ENCODE data around the gene ETS1.

Gene ETS1

DNA sequence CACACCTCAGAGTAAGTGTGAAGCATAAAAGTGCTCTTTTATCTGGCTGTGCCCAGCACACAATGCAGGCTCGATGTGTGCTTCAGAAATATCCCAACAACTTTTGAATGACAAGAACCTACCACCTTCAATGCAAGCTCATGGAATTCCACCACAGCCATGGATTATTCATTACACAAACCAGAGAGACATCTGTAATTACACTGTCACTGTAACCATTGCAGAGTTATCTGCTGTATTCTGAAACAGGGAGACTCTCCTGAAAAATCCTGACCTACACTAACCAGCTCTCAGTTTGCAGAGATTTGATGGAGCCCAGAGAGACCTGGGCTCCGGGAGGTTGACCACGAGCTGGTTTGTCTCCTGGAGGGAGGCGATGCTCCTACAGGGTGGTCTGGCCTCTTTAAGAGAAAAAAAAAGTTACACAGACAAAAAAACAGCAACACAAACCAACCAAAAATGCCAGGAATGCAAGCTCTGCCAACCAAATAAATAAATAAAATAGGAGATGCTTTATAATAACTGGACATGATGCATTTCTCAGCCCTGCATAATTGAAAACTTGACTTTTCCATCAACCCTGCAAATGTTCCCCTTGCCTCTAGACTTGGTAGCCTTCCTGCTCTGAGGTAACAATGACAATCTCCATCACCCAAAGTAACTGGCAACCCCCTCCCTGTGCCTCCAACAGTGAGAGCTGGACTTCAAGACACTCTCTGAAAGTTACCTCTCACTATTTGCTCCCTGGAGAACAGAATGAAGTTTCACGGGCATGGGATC is 69.7 kb downstream of the ETS1 start:
- DNase-seq: peak in 1 of 2 experiments; percentile 40

DNA sequence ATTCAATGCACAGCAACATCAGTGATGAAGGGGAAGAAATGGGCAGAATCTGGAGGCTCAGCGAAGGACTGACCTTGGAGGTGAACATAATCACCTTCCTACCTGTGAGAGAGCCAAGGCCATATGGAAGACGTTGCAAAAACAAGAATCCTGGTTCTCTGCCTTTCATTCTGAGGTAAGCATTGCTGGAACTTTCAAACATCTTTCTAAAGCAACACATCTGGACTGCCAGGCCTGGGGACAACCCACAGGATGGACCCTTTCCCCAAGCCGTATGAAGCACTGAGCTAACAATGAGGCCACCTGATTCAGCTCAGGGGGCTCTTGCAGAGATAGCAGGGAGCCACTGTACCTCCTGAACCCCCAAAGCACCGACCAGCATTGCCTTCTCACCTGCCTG is 70.5 kb downstream of the ETS1 start:
- DNase-seq: no peak

DNA sequence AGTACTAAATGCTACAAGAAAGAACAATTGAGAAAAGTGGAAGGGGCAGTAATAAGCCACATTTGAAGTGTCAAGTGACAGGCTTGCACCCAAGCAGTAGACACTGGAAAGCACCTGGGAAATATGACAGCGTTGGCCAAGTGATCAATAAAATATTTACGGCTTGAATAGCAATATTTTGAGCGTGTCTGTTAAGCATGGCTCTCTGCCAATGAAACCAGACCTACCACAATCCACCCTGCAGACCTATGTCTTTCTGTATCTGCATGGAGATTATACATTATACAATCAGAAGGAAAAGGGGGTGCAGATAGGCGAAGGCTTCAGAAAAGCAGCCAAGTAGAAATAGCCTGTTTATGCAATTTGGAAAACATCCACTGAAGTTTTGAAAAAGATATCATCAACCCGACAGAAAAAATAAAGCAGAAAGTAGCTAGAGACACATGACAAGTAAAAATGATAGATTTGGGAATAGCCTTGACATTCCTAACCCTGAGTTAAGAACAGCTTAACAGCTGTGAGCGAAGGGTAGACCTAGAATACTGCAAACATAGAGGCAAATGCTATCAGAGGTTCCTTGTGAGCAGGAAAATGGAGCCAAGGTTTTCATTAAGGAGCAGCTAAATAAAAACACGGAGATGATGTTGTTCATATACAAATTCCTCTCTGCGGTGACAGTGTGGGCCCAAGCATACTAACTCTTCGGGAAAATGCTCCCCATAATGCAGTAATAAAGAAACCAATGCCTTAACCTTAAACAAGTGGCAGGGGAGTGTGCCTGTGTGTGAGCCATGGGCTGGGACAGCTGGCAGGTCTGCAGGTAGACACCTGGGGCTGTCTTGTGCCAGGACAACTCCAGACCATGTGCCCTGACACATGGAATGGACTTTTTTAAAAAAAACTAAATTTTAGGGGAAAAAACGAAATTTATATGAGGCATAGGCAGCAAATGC is 71.3 kb downstream of the ETS1 start:
- no peak for DNase-seq

DNA sequence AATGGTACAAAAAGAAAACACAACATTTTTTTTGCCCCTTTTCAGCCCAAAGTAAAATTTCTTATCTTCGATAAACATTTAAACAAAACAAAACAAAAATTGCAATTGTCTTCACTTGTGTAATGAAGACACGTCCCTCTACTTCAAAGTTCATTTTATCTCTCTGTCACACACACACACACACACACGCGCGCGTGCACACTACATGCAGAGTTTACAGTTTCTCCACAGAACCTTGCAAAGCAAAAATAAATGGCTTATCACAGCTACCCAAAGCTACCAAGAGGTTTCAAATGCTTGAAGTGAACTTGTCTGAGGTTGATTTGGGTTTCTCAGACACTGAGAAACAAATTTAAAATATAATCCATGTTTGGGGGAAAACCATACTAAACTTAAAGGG is 72.3 kb downstream of the ETS1 start:
- no peak for DNase-seq

DNA sequence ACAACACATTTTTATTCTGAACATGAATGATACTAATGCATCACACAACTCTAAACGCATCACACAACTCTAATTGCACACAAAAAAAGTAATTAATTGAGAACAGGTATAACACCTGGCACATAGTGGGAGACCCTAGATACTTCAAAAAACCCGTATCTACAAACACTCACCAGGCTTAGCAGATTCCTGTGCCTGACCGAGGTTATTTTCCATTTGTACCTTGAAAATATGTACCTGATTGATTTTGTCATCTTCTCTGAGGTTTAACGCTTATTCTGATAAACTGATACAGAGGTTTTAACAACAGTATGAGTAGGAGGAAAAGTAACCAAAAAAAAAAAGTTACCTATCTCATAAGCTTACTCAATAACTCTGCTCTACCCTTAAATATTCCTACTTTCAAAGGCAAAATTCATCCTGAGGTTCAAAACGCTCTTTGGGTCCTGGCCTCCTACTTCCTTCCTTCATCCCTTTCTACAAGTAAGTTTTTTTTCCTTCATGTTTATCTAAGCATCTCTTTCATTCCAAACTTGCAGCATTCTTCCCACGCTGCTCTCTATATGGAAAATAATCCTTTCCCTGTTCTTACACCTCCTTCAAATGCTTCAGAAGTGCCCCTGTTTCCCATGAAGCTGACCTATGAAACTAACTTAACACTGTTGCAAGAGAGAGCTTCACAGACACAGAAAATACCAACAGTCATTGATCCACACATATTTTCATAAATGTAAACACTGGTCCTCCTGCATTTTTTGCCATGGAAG is 73.3 kb downstream of the ETS1 start:
- no peak for DNase-seq

DNA sequence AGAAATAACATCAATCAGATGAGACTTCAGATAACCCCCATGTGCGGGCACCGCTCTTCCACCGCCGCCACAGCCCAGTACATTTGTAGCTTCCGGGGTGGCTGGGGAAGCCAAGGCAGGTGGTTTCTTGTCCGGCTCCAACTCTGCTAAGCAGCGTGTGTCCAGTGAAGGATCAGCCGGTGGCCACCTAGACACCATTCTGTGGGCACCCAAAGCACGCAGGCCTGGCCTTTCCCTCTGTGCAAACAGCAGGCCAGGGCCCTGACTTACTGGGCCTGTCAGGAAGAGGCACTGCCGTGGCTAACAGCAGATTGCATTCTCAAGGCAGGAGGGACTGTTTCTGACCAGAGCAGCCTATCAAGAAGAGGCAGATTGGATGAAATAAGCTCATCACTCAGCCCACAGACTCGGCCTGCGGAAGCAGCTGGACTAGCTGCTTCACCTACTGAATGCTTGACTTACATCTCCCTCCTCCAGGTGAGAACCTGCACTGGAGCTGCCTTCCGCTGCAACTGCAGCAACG is 74.8 kb downstream of the ETS1 start:
- no peak for DNase-seq

DNA sequence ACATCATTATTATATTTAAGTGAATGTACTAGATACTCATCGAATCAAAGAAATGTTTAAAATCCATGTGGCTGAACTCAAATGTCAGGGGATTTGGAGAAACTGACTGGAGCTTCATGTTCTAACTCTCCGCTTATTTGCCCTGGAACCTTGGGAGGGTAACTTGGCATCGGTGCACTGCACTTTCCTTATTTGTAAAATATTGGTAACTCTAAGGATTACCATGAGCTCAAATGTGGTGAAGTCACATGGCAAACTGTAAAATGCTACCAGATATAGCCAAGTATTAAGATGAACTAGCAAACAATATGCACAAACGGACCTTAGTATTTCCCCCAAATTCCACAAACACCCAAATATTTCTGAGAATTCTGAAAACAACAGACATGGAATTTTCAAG is 75.6 kb downstream of the ETS1 start:
- DNase-seq: no peak

DNA sequence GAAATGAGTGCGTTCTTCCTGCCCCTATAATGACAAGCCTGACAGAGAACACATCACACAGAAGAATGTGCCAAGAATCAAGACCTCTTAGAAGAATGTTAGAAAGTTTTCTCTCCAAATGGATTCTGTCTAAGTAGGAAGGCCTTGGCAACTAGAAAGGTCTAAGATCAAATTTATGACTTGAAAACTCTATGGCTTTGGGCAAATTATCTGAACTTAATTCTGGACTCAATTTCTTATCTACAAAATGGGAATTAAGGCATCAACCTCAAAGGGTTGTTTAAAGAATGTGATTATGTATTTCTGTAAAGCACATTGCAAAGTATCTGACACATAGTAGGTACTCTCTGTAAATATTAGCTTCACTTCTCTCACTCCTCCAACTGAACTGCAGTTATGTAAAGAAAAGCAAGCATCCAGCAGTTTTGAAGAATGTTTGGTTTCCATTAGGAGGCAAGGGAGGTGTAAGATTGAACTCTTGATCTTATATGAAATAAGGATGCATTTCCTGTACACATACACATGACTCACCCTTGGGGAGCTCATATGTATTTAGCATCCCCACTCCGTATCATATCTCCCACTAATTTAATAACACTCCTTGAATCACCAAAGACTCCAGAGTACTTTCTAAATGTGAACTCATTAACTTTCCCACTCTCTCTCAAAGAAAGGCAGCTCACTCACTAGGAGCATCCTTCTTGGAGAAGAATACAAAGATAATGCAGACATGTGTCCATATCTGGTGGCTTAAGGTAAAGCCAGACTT is 77.6 kb downstream of the ETS1 start:
- DNase-seq: peak in 1 of 2 experiments; percentile 45

DNA sequence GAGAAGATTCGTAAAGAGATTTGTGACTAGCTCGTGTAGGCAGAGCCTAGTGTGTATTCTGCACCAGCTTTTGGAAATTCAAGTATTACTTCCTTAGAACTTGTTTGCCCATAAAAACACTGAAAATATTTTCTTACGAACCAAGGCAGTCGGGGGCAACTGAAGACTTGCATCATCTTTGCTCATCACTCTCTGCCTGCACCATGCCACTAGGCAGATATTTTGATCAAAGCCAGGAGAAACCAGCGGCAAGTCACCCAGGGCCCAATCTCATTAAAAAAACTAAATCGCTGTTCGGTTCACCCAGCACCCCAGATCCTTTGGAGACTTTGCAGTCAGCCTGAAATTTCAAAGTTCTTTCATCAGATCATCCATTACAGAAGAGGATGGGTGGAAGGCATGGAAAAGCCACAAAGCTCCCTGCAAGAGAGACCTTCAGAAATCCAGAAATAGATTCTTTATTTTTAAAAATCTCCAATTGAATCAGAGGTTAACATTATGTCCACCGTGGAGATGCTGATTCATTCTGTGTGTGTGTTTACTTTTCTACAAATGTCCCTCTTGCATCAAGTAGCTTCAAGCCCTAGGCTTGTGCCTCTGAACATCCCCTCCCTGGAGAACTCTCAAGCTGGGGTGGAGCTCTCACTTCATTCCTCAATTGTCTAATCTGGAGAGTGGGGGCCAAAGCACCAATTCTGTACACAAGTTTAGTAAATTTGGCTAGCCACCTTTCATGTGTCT is 78.4 kb downstream of the ETS1 start:
- DNase-seq: no peak

DNA sequence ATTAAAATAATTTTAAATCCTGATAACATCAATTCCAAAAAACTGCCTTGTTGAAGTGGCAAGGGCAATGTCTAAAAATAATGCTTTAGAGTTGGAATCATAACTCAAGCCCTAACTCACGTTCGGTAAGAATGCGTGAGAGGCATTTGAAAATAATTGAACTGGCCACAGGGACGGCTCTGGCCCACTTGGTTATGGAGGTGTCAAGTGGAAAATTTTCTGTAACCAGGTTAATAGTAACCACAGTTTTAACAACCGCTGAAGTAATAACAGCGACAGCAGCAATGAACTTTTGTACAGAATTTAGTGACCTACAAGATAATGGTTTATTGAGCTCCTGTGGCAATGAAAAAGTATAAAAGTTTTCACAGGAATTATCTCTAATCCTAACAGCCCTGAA is 79.4 kb downstream of the ETS1 start:
- DNase-seq: no peak

DNA sequence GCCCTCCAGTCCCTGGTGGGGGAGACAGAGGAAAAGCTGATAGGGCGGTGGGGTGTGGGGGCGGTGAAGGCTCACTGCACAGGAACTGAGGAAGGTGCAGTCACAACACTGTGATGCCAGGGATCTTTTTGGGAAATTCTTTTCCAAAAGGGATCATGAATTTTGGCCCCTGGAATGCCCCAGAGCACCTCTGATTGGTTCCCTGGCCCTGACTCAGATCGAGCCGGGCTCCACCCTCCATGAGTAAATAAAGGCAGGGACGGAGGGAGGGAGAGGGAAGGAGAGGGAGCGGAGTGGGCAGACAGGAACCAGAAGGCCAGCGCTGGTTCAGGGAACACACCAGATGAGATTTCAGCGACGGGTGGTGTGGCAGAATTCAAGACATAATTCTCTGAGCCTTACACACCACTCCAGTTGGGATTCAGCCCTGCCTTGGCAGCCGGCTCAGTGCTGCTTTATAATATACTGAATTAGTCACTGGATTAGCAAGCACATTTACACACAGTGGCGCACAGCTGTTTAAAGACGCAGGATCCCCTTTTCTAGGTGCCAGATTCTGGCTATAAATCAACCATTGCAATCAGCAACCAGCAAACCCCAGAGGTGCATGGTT is 80.3 kb downstream of the ETS1 start:
- peak in 1 of 2 experiments; percentile 53 for DNase-seq

DNA sequence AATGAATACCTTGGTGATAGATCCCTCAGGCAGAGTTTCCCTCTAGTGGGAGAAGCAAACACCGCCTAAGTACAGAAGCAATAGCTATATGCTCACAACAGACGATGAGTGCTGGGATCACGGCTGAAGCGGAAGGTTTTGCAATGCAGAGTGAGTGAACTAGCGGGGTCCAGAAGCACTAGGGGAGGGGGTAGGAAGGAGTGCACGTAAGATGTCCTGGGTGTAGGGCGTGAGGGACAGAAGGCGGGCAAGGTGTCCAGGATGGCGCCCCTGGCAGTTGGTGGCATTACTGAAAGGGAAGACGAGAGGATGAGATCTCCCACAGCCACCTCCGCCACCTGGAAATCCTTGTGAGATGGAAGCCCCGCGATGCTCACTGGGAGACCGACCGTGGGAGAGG is 81.0 kb downstream of the ETS1 start:
- no peak for DNase-seq

DNA sequence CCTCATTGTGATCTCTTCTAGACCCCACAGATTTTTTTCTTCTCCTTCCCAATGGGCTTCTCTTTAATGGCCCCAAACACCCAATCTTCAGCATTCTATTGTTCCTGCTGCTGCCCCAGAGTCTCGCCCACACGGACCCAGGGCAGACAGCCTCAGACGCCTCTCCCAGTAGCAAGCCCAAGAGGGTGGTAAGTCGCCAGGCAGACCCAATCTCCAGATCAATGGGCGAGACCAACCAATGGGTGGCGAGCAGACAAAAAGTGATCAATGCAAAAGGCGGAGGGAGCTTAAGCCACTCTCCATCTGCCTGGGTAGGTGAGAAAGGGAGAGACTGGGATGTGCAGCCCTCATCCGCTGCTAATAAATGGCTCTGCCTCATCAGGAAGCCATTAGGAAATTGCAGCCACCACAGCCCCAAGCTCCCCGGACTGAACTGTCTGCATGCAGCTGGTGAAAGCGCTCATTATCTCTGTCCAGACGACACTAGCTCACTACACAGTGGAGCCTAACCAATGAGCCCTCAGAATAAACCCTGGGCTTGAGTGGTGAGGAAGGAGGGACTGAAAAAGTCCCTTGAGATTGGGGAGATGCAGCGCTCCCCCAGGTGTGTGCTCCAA is 81.8 kb downstream of the ETS1 start:
- DNase-seq: no peak

DNA sequence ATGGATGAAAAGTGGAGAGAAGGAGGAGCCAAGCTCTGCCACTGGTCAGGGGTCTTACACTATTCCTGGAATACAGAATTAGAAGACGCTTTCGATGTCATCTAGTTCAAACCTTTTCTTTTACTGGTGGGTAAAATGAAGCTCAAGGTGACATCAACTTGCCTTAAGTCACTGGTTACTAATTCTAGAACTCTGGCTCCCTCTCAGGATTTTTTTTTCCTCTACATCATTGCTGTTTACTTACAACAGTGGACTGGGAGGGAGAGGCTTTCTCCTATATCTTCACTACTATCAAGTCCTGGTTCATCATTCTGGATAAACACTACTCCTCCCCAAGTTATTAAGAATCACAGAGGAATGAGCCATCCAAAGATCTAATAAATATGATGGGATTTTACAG is 82.9 kb downstream of the ETS1 start:
- peak in 1 of 2 experiments; percentile 21 for DNase-seq

DNA sequence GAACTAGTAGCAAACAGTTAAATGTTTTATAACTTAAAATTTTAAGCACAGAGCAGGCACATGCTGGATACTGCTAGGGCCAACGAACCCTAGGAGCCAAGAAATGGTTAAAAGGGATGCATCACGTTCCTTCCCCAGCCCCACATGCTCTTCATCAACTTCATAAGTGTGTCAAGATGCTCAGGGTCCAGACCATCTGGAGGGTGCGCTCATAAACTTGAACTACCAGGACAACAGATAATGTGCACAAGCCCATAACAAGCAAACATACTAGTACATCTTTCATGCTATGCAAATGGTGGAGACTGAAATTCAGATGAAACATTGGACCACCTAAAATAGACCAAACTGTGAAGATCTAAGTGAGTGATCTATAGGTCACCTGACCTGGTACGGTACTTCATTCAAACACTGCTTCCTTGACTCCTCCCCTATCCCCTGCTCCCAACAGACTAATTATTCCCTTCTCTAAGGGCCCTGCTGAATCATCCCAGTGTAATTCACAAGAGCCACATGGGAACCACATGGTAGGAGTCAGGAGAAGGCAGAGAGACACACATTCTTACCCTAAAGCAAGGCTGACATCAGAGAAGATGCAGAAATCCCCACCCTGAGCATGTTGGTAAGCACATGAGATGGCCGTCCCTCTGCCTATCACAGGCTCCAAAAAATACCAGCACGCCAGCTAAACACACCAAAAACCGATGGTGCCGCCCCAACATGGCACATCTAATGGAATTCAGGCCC is 83.9 kb downstream of the ETS1 start:
- peak; percentile 44 to 79 for DNase-seq

DNA sequence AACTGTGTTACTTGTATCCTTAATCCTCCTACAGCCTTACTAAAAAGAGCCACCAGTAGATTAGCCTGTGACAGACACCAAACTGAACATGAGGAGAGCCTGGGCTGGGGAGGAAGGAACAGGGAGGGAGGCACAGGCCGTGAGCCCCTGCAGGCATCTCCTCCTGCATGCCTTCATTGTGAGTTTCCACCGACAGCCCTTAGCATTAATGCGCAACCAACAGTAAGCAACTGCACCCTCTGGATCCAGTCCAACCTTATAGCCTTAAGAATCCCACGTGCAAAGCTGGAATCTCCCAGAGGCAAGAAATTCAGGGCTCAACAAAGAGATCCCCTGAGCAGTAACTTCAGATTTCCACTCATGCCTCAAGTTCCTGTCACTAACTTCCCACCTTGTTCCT is 84.6 kb downstream of the ETS1 start:
- peak in 1 of 2 experiments; percentile 69 for DNase-seq

DNA sequence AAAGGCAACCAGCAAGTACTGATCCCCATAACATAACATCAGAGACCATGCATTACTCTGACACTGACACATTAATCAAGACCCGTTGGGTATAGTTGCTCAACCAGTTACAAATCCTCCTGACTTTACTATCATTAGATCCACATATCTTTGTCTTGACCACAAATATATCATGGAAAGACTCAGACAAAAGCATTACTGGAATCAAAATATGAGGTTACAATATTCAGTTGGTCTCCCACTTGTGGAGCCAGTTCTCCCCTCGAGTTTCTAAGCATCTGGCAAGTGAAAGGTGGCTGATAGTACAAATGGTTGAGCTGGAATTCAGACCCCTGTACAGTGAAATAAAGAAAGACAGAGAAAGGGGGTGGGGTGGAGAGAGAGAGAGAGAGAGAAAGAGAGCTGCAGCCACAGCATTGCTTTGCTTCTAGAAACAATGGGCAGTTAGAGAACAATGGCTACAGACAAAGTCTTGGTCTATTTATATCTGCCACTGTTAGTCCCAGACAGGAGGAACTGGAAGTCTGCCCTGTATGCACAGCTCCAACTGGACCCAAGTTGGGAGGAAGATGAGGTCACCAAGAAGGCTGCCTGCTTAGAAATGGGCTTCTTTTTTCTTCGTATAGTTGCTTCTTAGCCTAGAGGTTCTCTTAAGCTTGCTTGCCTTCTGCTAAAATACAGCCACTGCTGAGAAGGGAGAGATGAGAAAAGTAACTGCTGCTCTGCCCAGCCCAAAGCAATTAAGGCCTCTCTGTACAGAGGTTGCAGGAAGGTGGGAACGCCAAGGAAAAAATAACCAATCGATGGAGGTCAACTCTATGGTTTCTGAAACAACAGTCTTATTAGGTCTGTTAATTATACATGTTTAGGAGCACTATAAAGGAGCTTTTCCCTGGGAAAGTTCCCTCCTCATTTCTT is 85.5 kb downstream of the ETS1 start:
- peak in 1 of 2 experiments; percentile 23 for DNase-seq

DNA sequence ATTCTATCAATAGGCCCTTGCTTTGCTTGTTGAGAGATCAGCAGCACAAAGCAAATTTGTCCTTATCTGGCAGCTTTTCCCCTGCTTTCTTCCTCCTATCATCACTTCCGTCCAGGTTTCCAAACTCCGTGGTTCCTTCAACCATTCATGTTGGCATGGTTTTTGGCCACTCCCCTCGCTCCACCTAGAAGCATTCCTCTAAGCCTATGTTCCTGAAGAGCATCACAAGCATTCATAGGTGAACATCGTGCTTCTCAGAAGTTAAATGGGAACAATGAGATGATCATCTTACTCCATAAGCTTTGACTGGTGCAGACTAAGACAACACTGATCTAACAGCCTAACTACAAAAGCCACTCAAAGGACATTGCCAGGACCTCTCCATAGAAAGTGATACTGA is 86.3 kb downstream of the ETS1 start:
- no peak for DNase-seq

DNA sequence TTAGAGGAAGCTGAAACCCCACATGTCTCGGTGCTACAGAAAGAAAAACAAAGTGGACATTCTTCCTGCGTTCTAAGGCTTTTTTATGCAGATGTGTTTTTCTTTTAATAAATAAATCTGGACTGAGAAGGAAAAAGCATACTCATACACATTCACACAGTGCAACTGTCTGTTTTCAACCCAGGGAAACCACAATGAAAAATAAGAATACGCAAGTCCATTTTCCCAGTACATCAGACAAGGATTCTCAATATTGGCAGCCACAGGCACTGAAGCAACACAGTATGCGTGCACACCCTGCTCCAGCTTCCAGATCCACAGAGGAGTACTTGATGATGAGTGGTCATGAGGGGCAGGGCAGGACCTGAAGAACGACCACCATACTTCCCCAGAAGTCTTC is 86.9 kb downstream of the ETS1 start:
- DNase-seq: no peak

Data from SW 1271 (cell line).